Mesothelial cell of epicardium (in vitro differentiated cells): ENCODE data around the gene PPP4R3A. TPM values are rescaled to one million over a fixed set of nuclear protein-coding genes. Genes with fewer than 3 reads are reported as not detected.
A peak's percentile ranks its signal among the peaks of the same experiment; 100 is the strongest.

Source experiments
- DNase-seq, 2 experiments: peaks; one replicate each; pipeline ENCODE4 v3.0.0; 2021; ENCODE audit warnings: low spot score in 2 of 2; ENCODE audit not compliant: unreplicated experiment in 2 of 2
- H3K27ac Mint-ChIP-seq: 2 replicates; pipeline ENCODE4 v1.8.0; 2021; ENCODE audit warnings: mixed read lengths
- H3K27me3 Mint-ChIP-seq: 2 replicates; pipeline ENCODE4 v1.8.0; 2021; ENCODE audit warnings: low read depth, mixed read lengths
- H3K36me3 Mint-ChIP-seq: 2 replicates; pipeline ENCODE4 v1.8.0; 2021; ENCODE audit warnings: mixed read lengths
- H3K4me1 Mint-ChIP-seq: 2 replicates; pipeline ENCODE4 v1.8.0; 2021; ENCODE audit warnings: mixed read lengths
- H3K4me3 Mint-ChIP-seq: 2 replicates; pipeline ENCODE4 v1.8.0; 2021; ENCODE audit warnings: mild to moderate bottlenecking, moderate library complexity, mixed read lengths
- H3K9me3 Mint-ChIP-seq: 2 replicates; pipeline ENCODE4 v1.8.0; 2021; ENCODE audit warnings: mixed read lengths
- CTCF ChIP-seq: fragments of 200-600 bp; sonication (generic); IDR thresholded peaks from one replicate; pipeline ENCODE4 v1.5.0; 2021; ENCODE audit warnings: antibody characterized with exemption; ENCODE audit not compliant: unreplicated experiment
- total RNA-seq: library from RNA; stranded (reverse); gene quantifications from 3 replicates; pipeline ENCODE4 v1.2.1, GENCODE V29; 2021

The PPP4R3A gene
- total RNA-seq, 1 donor from 2014 or later = 99.2 TPM

GRCh38 chr14:91520138-91520537 lies 10.0 kb upstream of the PPP4R3A start:
- no peaks in the 10 kb centered on the region for H3K9me3 Mint-ChIP-seq
- no peaks in the 10 kb centered on the region for H3K4me1 Mint-ChIP-seq
- DNase-seq = no peak
- no peak for TF ChIP-seq CTCF
- H3K27ac Mint-ChIP-seq = no peak overlapping the region
- H3K36me3 Mint-ChIP-seq = no peaks in the 10 kb centered on the region
- H3K4me3 Mint-ChIP-seq = no peak overlapping the region
- H3K27me3 Mint-ChIP-seq = peaks cover 17% of the 10 kb centered on the region

GRCh38 chr14:91519239-91520036 lies 9.3 kb upstream of the PPP4R3A start:
- H3K36me3 Mint-ChIP-seq = no peaks in the 10 kb centered on the region
- H3K27me3 Mint-ChIP-seq = peaks cover 17% of the 10 kb centered on the region
- no peak overlapping the region for H3K4me3 Mint-ChIP-seq
- no peaks in the 10 kb centered on the region for H3K9me3 Mint-ChIP-seq
- no peaks in the 10 kb centered on the region for H3K4me1 Mint-ChIP-seq
- no peak for DNase-seq
- no peak for TF ChIP-seq CTCF
- H3K27ac Mint-ChIP-seq = no peak overlapping the region

- TF ChIP-seq CTCF = no peak
- H3K4me3 Mint-ChIP-seq = no peak overlapping the region
These were observed 6.7 kb upstream of the PPP4R3A start for GRCh38 chr14:91516663-91517388.

GRCh38 chr14:91515979-91516378 lies 5.9 kb upstream of the PPP4R3A start:
- Mint-ChIP-seq H3K9me3 (no peaks in the 10 kb centered on the region), H3K27ac (no peak overlapping the region), H3K36me3 (no peaks in the 10 kb centered on the region), H3K27me3 (peaks cover 9% of the 10 kb centered on the region), H3K4me1 (peaks cover 2% of the 10 kb centered on the region), H3K4me3 (no peak overlapping the region)
- no peak for TF ChIP-seq CTCF
- no peak for DNase-seq

More at GRCh38 chr14:91516663-91517388, 6.7 kb upstream of the PPP4R3A start:
- no peaks in the 10 kb centered on the region for H3K9me3 Mint-ChIP-seq
- peaks cover 11% of the 10 kb centered on the region for H3K27me3 Mint-ChIP-seq
- H3K36me3 Mint-ChIP-seq = no peaks in the 10 kb centered on the region
- DNase-seq = no peak
- no peaks in the 10 kb centered on the region for H3K4me1 Mint-ChIP-seq
- H3K27ac Mint-ChIP-seq = no peak overlapping the region

- H3K9me3 Mint-ChIP-seq = no peaks in the 10 kb centered on the region
- no peaks in the 10 kb centered on the region for H3K36me3 Mint-ChIP-seq
- TF ChIP-seq CTCF = no peak
- peak overlapping the region; percentile 96 for H3K4me3 Mint-ChIP-seq
- no peak for DNase-seq
- H3K4me1 Mint-ChIP-seq = peaks cover 18% of the 10 kb centered on the region
- H3K27ac Mint-ChIP-seq = peak overlapping the region; percentile 100
- H3K27me3 Mint-ChIP-seq = no peaks in the 10 kb centered on the region
These were observed 903 bp upstream of the PPP4R3A start for GRCh38 chr14:91511043-91511383.
